GM12878 (cell line): ENCODE measurements around the gene CATSPERZ. TPM values are rescaled to one million over a fixed set of nuclear protein-coding genes. Genes with fewer than 3 reads are reported as not detected.

Source experiments
- DPF2 ChIP-seq: fragments of 450-650 bp; IDR thresholded peaks from 2 replicates; pipeline ENCODE4 v1.6.1; 2017; ENCODE audit warnings: mild to moderate bottlenecking
- JUND ChIP-seq: IDR thresholded peaks from 2 replicates; pipeline ENCODE4 v1.6.1; 2012; ENCODE audit warnings: low read depth, mild to moderate bottlenecking, low read length, improper control_type of control experiment, moderate library complexity
- KDM1A ChIP-seq: fragments of 200-600 bp; sonication (generic); IDR thresholded peaks from 2 replicates; pipeline ENCODE4 v1.6.1; 2016; ENCODE audit warnings: borderline replicate concordance
- MYC ChIP-seq: IDR thresholded peaks from 2 replicates; pipeline ENCODE4 v1.6.1; 2011; ENCODE audit warnings: mild to moderate bottlenecking, low read length, moderate library complexity, inconsistent platforms; ENCODE audit not compliant: insufficient read depth, insufficient replicate concordance, insufficient read length, severe bottlenecking
- NBN ChIP-seq: fragments of 450-650 bp; IDR thresholded peaks from 2 replicates; pipeline ENCODE4 v1.6.1; 2016
- NFXL1 ChIP-seq: fragments of 450-650 bp; IDR thresholded peaks from 2 replicates; pipeline ENCODE4 v1.6.1; 2017; ENCODE audit warnings: antibody characterized with exemption, mild to moderate bottlenecking, borderline replicate concordance
- NR2F1 ChIP-seq: fragments of 450-650 bp; conservative IDR thresholded peaks from 2 replicates; pipeline ENCODE4 v1.6.1; 2017; ENCODE audit warnings: mild to moderate bottlenecking
- SP1 ChIP-seq: IDR thresholded peaks from one replicate; pipeline ENCODE4 v1.6.1; 2011; ENCODE audit warnings: low read depth, low read length
- SRF ChIP-seq, 2 experiments: IDR thresholded peaks; 2 replicates each; pipeline ENCODE4 v1.6.1; 2011; ENCODE audit warnings: low read depth in 2 of 2, low read length in 2 of 2, mild to moderate bottlenecking in 1 of 2, moderate library complexity in 1 of 2
- ZNF384 ChIP-seq: IDR thresholded peaks from 2 replicates; pipeline ENCODE4 v1.6.1; 2012; ENCODE audit warnings: low read depth, mild to moderate bottlenecking, low read length, improper control_type of control experiment, borderline replicate concordance
- polyA plus RNA-seq, 11 experiments: library from polyadenylated mRNA; depleted of rRNA in 4 of 11; unstranded in 6 of 11; stranded (reverse) in 5 of 11; fragments of >200 nt; fragmentation: Nextera tagmentation in 4 of 11; fragmentation: Illumina TruSeq in 1 of 11; extraction: Ambion mirVana in 4 of 11; extraction: Trizol in 1 of 11; gene quantifications; 1 replicate in 1 of 11; 2 replicates in 10 of 11; pipeline versions ENCODE4 v1.2.1 to v1.2.3, GENCODE V29; 2011 to 2016; ENCODE audit warnings: inconsistent platforms in 2 of 11, missing spikeins in 2 of 11, low read depth in 1 of 11
- total RNA-seq, 4 experiments: library from RNA; depleted of rRNA in 3 of 4; stranded (reverse); fragments of >200 nt in 3 of 4; fragmentation: Illumina TruSeq in 1 of 4; extraction: Trizol in 1 of 4; gene quantifications; 2 replicates each; pipeline versions ENCODE4 v1.2.1 to v1.2.3, GENCODE V29; 2013 to 2021
- TF ChIP-seq, protein P1 (sequence below): fragments of 450-650 bp; formaldehyde crosslinking; IDR thresholded peaks from 2 replicates; pipeline ENCODE4 v1.4.0; 2020; ENCODE audit warnings: mild to moderate bottlenecking, moderate library complexity
- TF ChIP-seq, protein P2 (sequence below): IDR thresholded peaks from 2 replicates; pipeline ENCODE4 v1.6.1; 2011; ENCODE audit warnings: low read depth, low read length, improper control_type of control experiment, borderline replicate concordance
- TF ChIP-seq, protein P3 (sequence below): IDR thresholded peaks from 2 replicates; pipeline ENCODE4 v1.6.1; 2012; ENCODE audit warnings: mild to moderate bottlenecking, low read depth, low read length
- TF ChIP-seq, protein P4 (sequence below): fragments of 450-650 bp; IDR thresholded peaks from 2 replicates; pipeline ENCODE4 v1.6.1; 2017; ENCODE audit warnings: mild to moderate bottlenecking

The CATSPERZ gene
- total and polyA plus RNA-seq, 10 of the 15 experiments (the other 5 are each of a cell fraction or from before 2014, with no cell fraction given), result 0.12 to 0.31 TPM; not detected in 8

DNA sequence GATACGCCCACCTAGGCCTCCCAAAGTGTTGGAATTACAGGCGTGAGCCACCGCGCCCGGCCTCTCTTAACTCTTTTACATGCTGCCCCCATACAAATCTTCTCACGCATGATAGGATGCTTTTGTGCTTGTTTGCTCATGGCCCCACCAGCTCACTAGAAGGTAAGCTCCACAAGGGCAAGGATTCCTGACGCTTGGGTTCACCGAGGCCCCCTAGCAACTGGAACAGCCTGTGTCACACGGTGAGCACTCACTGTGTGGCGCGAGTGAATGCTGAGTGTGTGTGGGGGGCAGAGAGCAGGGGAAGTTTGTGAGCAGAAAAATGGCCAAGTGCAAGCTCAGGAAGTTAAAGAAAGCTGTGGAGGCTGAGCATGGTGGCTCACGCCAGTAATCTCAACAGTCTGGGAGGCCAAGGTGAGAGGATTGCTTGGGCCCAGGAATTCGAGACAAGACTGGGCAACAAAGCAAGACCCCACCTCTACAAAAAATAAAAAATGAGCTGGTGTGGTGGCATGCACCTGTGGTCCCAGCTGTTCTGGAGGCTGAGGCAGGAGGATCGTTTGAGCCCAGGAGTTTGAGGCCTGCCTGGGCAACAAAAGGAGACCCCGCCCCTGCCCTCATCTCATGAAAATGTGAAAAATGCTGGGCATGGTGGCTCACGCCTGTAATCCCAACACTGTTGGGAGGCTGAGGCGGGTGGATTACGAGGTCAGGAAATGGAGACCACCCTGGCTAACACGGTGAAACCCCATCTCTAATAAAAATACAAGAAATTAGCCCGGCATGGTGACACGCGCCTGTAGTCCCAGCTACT lies 18.0 kb upstream of the CATSPERZ start (continued):
- TF ChIP-seq, protein P1, sequence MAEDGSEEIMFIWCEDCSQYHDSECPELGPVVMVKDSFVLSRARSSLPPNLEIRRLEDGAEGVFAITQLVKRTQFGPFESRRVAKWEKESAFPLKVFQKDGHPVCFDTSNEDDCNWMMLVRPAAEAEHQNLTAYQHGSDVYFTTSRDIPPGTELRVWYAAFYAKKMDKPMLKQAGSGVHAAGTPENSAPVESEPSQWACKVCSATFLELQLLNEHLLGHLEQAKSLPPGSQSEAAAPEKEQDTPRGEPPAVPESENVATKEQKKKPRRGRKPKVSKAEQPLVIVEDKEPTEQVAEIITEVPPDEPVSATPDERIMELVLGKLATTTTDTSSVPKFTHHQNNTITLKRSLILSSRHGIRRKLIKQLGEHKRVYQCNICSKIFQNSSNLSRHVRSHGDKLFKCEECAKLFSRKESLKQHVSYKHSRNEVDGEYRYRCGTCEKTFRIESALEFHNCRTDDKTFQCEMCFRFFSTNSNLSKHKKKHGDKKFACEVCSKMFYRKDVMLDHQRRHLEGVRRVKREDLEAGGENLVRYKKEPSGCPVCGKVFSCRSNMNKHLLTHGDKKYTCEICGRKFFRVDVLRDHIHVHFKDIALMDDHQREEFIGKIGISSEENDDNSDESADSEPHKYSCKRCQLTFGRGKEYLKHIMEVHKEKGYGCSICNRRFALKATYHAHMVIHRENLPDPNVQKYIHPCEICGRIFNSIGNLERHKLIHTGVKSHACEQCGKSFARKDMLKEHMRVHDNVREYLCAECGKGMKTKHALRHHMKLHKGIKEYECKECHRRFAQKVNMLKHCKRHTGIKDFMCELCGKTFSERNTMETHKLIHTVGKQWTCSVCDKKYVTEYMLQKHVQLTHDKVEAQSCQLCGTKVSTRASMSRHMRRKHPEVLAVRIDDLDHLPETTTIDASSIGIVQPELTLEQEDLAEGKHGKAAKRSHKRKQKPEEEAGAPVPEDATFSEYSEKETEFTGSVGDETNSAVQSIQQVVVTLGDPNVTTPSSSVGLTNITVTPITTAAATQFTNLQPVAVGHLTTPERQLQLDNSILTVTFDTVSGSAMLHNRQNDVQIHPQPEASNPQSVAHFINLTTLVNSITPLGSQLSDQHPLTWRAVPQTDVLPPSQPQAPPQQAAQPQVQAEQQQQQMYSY, result no peak
- no peak for TF ChIP-seq MYC
- TF ChIP-seq KDM1A, result no peak
- TF ChIP-seq, protein P2, sequence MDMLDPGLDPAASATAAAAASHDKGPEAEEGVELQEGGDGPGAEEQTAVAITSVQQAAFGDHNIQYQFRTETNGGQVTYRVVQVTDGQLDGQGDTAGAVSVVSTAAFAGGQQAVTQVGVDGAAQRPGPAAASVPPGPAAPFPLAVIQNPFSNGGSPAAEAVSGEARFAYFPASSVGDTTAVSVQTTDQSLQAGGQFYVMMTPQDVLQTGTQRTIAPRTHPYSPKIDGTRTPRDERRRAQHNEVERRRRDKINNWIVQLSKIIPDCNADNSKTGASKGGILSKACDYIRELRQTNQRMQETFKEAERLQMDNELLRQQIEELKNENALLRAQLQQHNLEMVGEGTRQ, result no peak
- TF ChIP-seq JUND, result no peak
- TF ChIP-seq ZNF384, result no peak
- TF ChIP-seq NR2F1, result no peak
- no peak for TF ChIP-seq SRF (IDR thresholded peaks at IDR 0.05; ENCODE audit: low read depth in 2 of 2, low read length in 2 of 2)
- no peak for TF ChIP-seq NFXL1
- TF ChIP-seq SP1, result no peak
- TF ChIP-seq, protein P3, sequence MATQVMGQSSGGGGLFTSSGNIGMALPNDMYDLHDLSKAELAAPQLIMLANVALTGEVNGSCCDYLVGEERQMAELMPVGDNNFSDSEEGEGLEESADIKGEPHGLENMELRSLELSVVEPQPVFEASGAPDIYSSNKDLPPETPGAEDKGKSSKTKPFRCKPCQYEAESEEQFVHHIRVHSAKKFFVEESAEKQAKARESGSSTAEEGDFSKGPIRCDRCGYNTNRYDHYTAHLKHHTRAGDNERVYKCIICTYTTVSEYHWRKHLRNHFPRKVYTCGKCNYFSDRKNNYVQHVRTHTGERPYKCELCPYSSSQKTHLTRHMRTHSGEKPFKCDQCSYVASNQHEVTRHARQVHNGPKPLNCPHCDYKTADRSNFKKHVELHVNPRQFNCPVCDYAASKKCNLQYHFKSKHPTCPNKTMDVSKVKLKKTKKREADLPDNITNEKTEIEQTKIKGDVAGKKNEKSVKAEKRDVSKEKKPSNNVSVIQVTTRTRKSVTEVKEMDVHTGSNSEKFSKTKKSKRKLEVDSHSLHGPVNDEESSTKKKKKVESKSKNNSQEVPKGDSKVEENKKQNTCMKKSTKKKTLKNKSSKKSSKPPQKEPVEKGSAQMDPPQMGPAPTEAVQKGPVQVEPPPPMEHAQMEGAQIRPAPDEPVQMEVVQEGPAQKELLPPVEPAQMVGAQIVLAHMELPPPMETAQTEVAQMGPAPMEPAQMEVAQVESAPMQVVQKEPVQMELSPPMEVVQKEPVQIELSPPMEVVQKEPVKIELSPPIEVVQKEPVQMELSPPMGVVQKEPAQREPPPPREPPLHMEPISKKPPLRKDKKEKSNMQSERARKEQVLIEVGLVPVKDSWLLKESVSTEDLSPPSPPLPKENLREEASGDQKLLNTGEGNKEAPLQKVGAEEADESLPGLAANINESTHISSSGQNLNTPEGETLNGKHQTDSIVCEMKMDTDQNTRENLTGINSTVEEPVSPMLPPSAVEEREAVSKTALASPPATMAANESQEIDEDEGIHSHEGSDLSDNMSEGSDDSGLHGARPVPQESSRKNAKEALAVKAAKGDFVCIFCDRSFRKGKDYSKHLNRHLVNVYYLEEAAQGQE, result no peak
- TF ChIP-seq, protein P4, sequence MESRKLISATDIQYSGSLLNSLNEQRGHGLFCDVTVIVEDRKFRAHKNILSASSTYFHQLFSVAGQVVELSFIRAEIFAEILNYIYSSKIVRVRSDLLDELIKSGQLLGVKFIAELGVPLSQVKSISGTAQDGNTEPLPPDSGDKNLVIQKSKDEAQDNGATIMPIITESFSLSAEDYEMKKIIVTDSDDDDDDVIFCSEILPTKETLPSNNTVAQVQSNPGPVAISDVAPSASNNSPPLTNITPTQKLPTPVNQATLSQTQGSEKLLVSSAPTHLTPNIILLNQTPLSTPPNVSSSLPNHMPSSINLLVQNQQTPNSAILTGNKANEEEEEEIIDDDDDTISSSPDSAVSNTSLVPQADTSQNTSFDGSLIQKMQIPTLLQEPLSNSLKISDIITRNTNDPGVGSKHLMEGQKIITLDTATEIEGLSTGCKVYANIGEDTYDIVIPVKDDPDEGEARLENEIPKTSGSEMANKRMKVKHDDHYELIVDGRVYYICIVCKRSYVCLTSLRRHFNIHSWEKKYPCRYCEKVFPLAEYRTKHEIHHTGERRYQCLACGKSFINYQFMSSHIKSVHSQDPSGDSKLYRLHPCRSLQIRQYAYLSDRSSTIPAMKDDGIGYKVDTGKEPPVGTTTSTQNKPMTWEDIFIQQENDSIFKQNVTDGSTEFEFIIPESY, result no peak
- no peak for TF ChIP-seq NBN
- no peak for TF ChIP-seq DPF2
